H4 (cell line): ENCODE measurements around the gene GULP1. TPM values are rescaled to one million over a fixed set of nuclear protein-coding genes. Genes with fewer than 3 reads are reported as not detected.

Source experiments
- DNase-seq: peaks from one replicate; pipeline ENCODE4 v3.0.0-alpha.2; 2015; ENCODE audit warnings: low spot score
- total RNA-seq: library from RNA; depleted of rRNA; stranded (reverse); fragments of >200 nt; shearing (Covaris generic); gene quantifications from 2 replicates; pipeline ENCODE4 v1.2.3, GENCODE V29; 2014

Gene GULP1
- total RNA-seq, 1 experiment from 2014 or later: 31.2 TPM

DNA sequence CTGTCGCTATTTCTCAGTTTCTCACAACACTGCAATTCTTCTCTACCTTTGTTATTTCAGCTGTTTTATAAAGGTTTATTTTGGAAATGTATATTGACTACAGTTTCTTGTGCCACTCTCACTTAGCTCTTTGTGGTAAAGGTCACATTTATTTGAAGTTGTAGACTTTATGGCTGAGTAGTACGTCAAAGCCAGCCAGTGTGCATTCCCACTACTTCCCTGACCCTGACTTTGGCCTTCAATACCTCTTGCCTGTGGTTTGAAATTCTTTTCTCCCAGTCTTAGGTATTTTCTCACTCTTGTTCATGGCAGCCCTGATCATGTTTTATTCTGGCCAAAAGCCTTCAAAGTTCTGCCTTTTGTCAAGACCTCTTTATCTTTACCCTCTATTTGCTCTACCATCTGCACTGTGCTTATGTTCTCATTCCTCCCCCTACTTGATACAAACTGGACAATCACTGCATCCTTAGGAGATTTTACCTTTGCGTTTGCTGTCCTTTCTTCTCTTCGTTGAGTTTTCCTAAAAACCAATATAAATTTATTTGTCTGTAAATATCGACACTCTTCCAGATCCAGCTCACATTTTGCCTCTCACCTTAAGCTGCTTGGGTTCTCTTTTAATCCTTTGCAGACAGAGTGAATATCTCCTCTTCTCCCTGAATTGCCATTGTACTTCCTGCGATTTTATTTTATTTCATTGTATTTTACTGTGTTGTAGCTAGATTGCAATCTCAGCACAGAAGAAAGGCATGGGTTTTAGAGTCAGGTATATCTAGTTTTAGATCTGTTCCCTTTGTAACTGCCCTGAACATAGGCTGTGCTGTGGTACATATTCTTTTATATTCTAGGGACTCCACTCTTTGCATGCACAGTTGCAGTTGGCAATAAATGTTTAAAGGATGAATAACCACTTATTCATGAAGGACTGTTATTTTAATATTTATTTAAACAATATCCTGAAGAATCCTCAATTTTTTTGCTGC is 31.2 kb downstream of the GULP1 start:
- peak; percentile 10 for DNase-seq

DNA sequence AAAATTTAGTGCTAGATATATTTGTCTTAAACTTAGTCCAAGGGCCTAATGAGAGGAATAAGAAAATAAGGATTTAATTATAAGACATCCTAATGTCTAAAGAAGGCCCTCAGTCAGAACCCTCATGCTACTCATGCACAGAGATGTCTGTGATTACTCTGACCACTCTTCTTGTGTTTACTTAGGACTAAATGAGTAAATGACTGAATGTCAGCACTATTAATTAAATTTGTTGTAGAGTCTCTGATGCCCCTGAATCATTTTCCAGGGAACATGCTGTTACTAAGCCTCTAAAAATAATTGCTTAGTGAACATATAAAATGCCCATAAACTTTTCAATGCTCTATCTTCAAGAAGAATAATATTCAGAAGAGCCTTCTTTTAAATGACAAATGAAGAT is 32.4 kb downstream of the GULP1 start:
- no peak for DNase-seq

DNA sequence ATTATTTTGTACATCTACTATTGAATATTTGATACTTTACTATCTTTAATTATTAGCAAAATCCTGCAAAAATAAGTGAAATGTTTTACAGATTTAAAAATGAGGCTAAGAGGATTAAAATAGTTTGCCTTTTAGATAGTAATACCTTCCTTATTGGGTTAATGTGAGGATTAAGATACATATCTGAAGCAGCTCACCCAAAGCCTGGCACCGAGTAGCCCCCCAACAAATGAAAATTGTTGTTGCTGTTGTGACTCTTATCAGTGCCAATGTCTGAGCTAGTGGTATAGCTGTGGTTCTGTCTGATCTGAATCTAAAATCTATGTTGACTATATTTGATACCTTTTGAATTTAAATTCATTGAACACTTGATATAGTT is 34.6 kb downstream of the GULP1 start:
- DNase-seq: no peak

DNA sequence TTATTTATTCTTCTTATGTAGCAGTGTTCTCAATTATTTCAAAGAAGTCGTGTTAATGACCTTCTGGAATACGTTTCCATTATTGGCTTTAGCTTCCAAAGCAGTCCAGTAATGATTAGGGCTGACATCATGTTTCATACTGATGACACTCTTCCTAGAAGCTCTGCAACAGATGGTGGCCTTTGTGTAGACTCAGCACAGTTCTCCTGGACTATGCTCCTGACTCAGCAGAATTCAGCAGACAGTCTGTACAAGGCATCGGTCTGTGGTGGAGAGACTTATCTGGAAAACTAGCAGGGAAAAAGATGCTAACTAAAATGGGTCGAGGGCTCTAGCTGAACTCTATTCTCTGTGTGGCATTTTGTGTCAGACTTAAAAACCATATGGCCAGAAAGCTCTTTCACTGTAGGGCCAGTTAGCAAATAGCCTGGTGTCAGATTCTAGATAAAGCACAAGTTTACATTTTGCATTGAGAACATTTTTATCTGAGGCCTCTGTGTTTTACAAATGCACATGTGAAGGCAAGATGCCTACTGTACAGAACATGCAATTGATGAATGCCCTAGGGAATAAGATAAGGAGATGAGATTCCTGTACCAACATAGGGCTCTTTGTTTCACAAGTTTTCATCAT is 35.1 kb downstream of the GULP1 start:
- DNase-seq: peak; percentile 36

DNA sequence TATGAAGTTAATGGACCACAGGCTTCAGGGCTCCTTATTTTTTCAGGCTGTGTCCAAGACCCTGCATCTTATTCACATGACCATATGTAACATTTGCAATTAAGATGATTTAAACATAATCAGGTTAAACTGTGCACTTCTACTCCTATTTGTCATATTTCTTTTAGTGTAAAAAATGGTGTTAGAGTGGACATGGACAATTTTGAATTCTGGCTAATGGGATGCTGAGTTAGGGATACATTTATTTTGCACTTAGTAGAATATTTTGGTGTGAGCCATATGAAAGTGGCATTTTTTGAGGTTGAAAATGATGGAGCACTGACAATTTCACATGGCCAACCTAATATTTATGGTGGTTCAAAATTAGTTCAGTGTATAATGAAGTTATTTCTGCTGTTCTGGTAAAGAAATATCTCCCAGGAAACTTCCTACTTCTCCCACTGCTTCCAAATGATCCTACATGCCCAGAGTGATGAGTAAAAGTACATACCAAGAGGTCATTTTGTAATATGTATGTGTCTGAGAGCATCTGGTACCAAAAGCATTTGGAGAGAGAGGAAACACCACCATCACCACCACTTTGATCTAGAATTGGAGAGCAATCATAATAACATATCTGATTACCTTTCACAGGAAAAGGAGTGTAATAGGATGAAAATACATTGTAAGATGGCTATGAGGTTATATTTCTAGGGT is 36.0 kb downstream of the GULP1 start:
- no peak for DNase-seq

DNA sequence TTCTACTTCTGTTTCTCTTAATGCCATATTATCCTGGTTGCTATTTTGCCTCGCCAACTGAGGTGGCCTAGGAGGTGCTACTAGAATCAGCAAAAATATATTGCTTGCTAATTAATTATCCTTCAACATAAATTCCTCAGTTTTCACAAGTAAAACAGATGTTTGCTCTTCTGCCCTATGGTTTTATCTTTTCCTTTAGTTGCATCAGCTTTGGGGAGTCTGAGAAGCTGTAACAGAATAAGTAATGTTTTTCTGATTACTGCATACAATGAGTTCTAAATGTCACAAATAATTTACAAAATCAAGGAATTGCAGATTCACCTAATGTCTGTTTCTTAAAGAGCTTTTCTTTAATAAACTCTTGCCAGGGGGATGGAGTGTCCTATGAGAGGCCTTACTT is 36.7 kb downstream of the GULP1 start:
- DNase-seq: no peak

DNA sequence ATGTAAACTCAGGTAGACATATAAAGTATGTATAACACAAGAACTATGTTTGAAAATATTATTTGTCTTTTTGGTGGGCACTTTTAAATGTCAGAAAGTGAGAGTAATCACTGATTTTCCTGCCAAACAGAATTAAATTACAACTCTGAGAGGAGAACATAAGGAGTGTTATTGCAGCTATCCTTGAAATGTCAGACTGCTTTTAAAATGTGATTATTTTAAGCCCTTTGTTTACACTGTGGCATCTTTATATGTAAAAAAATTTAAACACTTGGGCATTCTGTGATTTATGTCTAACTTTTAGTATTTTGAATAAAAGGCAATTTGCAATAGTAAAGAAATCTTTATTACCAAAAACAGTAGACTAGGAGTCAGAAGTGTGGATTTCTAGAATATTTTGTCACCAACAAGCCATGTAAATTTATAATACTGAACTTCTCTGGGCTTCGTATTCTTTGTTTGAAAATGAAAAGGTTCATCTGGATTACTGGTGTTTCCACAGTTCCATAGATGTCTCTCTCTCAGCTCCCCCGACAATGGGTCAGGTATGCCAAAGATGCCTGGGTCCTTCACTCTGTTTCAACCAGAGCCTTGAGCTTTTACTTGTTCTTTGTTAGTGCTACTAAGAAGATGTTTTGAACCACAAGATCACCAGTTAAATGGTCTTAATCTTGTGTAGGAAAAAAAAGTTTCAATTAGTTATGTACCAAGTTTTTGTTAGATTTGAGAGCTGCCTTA is 38.8 kb downstream of the GULP1 start:
- no peak for DNase-seq

DNA sequence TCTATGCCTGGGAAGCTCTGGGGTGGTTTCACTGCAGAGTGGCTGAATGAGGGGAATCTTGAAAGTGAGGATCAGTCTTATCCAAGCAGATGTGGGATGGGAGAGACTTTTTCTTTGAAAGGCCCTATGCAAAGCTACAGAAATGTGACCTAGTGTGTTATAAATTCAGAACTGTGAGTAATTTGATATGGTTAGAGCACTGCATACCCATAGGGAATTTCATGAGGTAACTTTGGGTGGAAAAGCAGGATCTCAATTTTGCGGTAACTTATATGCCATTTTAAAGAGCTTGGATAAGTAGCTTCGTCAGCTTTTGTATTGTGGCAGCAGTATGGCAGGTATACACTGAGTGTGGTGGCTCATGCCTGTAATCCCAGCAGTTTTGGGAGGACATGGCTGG is 40.9 kb downstream of the GULP1 start:
- DNase-seq: no peak

DNA sequence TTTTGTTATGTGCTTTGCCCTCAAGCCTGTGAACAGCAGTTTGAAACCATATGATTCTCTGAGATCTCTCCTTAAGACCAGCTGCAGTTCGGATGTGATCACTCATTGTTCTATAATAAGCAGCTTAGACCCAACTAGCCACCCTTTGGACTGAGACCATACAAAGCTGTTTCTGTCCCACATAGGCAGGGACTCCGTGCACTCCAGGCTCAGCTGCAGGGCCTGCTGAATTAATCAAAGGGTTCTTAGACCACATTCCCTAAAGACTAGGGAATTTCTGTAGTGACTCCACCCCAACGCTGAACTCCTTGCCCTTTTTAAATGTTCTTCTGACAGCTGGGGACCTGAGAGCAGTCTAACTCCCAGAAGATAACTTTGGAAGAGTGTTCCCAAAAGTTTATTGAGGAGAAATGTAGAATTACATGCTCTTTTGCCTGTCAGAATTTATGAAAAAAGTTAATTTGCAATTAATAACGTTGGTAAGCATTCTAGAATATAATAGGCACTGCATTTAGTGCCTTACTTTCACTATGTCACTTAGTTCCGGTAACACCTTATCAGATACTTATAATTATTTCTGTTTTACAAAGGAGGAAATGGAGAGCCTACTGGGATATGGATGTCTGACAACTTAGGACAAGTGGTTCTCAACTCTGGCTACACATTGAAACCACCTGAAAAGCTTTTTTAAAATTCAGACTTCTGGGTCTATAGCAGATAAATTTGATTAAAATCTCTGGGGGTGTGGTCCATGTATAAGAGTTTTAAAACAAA is 42.3 kb downstream of the GULP1 start:
- no peak for DNase-seq

DNA sequence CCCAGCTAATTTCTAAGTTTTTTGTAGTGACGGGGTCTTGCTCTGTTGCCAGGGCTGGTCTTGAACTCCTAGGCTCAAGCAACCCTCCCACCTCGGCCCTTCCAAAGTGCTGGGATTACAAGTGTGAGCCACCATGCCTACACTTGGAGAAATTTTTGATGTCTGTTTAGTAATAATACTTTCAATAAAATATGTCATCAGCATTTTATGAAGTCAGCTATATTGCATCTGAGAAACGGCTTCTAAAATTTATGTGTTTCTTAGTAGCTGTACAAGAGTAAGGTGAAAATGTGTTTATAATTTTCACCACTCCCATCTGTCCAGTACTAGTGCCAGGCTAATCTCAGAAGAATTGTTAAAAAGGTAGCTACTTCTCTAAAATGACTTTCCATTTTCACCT is 46.8 kb downstream of the GULP1 start:
- DNase-seq: no peak

DNA sequence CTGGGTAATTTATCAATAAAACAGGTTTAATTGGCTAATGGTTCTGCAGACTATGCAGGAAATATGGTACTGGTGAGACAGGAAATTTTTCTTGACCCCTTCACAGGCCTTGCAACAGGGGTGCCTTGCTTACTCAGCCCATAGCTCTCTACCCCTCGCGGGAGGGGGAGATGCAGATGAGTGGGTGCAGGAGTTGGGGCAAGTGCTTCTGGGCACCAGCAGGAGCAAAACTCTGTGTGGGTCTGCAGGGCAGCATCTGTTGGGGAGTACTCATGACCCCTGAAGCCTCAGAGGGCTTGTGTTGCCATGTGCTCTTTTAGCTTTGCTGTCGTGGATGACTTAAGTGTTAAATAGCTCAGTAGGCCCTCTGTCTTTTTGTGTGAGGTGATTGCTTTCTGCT is 48.6 kb downstream of the GULP1 start:
- no peak for DNase-seq

DNA sequence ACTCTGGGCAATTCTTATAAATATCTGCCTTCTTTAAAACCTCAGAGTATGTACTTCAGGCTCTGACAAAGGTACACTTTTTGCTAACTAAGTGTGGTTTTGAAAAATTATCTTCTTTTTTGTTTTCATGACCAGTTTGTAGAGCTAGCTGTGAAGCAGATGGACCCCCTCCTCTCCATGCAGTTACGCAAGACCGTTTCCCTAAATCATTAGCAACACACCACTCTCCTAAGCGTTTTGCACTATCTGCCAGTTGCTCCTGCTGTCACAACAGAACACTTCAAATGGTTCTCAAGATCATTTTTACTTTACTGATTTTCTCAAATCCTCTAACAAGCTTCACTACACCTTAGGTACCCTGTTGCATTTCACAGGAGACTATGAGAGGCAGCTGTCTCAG is 53.3 kb downstream of the GULP1 start:
- DNase-seq: no peak

DNA sequence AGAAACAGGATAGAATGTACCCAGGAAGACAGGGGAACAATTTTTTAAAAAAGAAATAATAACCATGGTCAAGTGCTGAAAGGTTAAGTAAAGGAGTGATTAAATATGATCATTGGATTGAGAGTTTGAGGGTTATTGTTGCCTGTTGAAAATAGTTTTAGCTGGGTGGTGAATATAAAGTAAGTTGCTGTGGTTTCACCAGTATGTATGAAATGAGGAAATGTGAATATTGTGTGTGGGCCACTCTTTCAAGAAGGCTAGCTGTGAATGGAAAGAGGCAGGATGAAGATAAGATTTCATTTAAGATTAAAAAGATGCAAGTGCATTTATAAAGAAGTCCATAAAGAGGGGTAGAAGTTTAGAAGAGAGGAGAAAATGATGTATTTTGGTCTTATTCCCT is 53.8 kb downstream of the GULP1 start:
- DNase-seq: no peak

DNA sequence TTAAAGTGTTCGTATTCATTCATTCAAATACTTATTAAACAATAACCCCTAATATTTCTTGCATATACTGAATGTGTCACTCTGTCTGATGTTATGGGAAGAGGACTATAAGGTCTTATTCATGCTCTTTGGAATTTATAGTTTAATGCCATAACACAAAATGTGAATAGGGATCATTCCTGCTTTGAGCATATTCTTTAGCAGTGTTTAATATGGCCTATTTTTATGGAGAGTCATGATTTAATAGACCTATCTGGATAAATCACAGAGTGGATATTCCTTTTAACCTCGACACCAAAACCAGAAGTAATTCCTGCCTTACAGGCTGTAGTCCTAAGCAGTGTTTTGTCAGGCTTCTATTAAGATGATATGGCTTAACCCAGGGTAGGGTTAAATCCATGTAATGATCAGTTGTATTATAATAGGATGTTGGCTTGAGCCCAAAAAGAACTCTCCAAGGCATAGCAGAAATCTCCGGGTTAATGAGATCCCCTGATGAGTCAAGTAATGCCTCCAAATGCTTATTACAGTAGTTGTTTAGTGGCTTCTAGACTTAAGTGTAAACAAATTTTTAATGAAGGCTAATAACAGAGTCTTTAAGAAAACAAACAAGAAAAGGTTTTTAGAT is 54.3 kb downstream of the GULP1 start:
- DNase-seq: no peak

DNA sequence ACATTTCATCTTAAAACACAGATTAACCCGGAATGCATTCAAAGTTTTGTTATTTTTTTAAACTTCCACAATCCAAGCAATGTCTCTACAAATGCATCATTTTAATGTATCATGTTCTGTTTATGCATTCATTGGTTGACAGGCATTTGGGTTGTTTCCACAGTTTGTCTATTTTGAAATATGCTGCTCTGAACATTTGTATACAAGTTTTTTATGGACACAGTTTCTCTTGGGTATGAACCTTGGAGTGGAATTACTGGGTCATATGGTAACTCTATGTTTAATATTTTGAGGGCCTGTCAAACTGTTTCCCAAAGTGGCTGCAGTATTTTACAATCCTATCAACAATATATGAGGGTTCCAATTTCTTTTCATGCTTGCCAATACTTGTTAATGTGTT is 57.3 kb downstream of the GULP1 start:
- DNase-seq: no peak

DNA sequence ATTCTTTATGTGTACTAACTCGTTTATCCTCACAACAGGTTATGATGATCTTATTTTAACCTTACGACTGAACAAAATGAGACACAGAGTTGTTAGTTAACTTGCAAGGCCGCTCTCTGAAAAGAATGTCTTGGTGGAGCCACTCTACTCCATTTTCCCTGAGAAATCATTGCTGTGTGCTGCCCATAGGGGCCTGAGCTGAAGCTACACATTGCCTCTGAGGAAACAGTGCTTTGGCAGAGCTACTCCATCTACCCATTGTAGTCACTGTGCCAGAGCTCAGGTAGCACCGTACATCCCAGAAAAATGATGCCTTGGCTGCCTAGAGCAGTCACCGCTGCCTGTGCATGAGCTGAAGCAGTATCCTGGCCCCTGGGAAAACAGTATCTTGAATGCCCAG is 61.6 kb downstream of the GULP1 start:
- DNase-seq: no peak

DNA sequence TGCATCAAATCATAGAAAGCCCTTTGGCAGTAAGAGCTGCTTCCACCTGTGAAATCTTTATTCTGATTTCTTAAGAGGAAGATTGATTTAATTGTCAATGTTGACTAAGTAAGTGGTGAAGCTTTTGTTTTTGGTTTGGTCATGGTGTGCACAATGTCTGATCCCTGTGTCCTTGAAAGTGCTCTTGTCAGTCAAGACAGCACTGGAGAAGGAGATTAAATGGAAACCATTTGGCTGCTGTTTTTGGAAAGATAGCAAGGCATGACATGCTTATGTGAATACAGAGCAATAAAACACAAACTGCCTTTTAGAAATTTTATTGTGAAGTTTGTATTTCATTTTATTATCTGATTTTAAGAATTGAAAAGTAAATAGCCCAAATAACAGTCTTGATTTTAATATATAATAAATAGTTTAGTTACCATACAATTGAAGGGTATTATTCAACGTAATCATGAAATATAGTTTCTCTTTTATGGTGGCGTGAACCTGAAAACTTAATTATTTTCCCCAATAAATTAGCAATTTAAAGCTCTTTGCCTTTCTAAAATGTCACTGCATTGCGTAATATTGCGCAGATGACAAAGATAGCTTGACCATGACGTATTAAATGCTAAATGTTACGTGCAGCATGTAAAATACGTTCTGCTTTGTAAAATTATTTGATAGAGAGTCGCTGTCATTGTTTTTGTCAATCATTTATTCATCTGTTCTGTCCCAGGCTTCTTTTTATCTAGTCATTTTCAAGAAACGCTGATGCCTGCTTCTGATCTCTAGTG is 69.0 kb downstream of the GULP1 start:
- no peak for DNase-seq

DNA sequence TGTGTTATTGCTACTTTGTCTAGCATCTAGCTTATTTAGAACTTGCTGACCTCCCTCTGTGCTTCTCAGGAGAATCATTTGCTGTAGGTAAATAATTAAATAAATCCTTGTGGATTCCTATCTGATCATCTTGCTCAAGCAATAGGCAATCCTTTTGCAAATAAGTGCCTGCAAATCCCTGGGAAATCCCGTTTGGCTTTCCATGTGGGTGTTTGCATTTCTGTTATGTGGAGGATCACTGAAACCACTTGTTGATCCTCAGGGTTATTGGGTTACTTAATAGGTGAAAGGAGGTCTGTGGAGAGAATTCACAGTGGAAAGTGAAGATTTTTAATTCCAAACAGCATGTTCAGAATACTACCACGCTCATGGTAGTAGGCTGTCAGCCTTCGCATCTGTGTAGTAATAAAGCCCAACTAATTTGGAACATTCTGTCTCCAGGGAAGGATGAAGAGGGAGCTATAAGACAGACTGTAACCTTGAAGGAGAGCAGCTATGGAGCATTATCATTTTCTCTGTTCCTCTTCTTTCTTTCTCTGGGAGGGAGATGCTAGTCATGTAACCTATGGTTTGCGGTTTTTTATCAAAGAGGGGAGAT is 72.5 kb downstream of the GULP1 start:
- DNase-seq: no peak

DNA sequence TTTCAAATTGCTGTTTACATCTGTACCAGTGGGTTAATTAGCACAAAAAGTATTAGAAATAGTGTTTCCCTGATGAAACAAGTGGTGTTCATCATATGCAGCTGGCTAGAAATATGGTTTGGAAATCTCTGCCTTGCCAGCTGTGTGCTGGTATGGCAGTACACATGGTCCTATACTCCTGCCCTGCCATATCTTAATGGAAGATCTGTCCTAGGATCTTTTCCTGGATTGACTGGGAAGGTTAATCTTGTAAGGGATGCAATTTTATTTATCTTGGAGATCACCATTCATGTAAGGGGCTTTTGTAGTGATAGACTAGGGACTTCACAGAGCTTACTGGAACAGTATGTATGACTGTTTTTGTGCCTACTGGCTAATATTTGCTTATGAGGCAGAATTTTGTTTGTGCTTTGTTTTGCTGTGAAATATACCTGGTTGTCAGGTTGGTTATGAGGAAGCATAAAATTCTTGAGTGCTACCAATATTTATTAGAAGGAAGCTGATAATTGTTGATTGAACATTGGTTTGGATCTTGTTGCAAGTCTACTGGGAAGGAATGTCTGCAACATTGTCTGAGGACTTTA is 73.5 kb downstream of the GULP1 start:
- DNase-seq: no peak
